Activated T-helper 2 cell treated with anti-CD3 and anti-CD28 coated beads, Interferon-gamma antibody, Interleukin-2, Interleukin-4, amounts not matched to agents 10 μg/mL and 5 μg/mL and 100 μg/mL, durations not matched to agents 14 hours and 24 hours and 36 hours (primary cell): ENCODE data around the gene OAS3. TPM values are rescaled to one million over a fixed set of nuclear protein-coding genes. Genes with fewer than 3 reads are reported as not detected.

Experiments
- DNase-seq: peaks from one replicate; pipeline ENCODE4 v3.0.0; 2021; ENCODE audit warnings: low spot score
- H3K27ac Mint-ChIP-seq: one replicate; pipeline ENCODE4 v1.8.0; 2021; ENCODE audit warnings: mixed read lengths
- H3K27me3 Mint-ChIP-seq: one replicate; pipeline ENCODE4 v1.8.0; 2021; ENCODE audit warnings: low read depth, mixed read lengths
- H3K36me3 Mint-ChIP-seq: one replicate; pipeline ENCODE4 v1.8.0; 2021; ENCODE audit warnings: low read depth, mixed read lengths
- H3K4me1 Mint-ChIP-seq: one replicate; pipeline ENCODE4 v1.8.0; 2021; ENCODE audit warnings: low read depth, mixed read lengths
- H3K4me3 Mint-ChIP-seq: one replicate; pipeline ENCODE4 v1.8.0; 2021; ENCODE audit warnings: low read depth, mild to moderate bottlenecking, moderate library complexity, mixed read lengths
- H3K9me3 Mint-ChIP-seq: one replicate; pipeline ENCODE4 v1.8.0; 2021; ENCODE audit warnings: mixed read lengths
- intact Hi-C: fragments of 100-400 bp; cut with micrococcal nuclease; formaldehyde crosslinking; loops from one replicate; pipeline ENCODE4 v1.15.1; 2023
- total RNA-seq: library from RNA; stranded (reverse); gene quantifications from 2 replicates; pipeline ENCODE4 v1.2.3, GENCODE V29; 2022

Gene OAS3
- total RNA-seq, result 27.2 and 29.6 TPM in 2 replicates

- DNase-seq, result peak; percentile 72
- Mint-ChIP-seq H3K4me1 (peaks cover 40% of the 10 kb centered on the region), H3K36me3 (peaks cover 15% of the 10 kb centered on the region), H3K27me3 (no peaks in the 10 kb centered on the region), H3K27ac (peak within 1 kb of the TSS; percentile 80), H3K9me3 (no peaks in the 10 kb centered on the region), H3K4me3 (peak within 1 kb of the TSS; percentile 80)
- intact Hi-C loops, result loop anchor here (1.0 to 2.0 kb wide), 2 partner anchors 37 to 40 kb away; partner anchors contain the start of gene OAS2
These were observed at the start of gene OAS3 for GRCh38 chr12:112937741-112938719. Gene OAS3, plus strand, starts transcription at chr12:112938474. Its CDS starts 57 bp downstream, at chr12:112938531.

GRCh38 chr12:112891093-112892024 lies 46.9 kb upstream of the OAS3 start:
- intact Hi-C loops, result no loop called here
- Mint-ChIP-seq H3K4me3 (no peak overlapping the region), H3K4me1 (no peaks in the 10 kb centered on the region), H3K27ac (no peak overlapping the region), H3K27me3 (peaks cover 5% of the 10 kb centered on the region), H3K36me3 (no peaks in the 10 kb centered on the region), H3K9me3 (no peaks in the 10 kb centered on the region)
- DNase-seq, result no peak

DNA sequence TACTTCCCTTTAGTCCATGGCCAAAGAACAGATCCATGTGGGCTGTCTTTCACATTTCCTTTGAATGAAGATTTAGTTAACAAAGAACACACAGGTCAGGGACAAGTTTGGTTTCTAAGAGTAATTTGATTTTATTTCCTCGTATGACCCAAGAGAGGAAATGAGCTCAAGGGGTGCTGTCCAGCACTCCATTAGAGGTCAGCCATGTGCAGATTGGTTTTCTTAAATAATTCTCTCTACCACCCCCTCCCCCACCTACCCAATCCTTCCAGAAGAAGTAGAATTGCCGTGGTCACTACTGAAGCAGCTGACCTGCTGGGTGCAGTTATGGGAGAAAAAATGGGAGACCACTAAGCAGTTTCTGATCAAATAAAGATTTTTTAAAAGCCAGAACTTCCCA lies 45.4 kb upstream of the OAS3 start:
- intact Hi-C loops, result no loop called here
- peaks cover 6% of the 10 kb centered on the region for H3K27me3 Mint-ChIP-seq
- no peak for DNase-seq
- H3K27ac Mint-ChIP-seq, result no peak overlapping the region
- H3K4me1 Mint-ChIP-seq, result no peaks in the 10 kb centered on the region
- H3K9me3 Mint-ChIP-seq, result no peaks in the 10 kb centered on the region
- H3K4me3 Mint-ChIP-seq, result no peak overlapping the region
- no peaks in the 10 kb centered on the region for H3K36me3 Mint-ChIP-seq

- H3K27ac Mint-ChIP-seq, result no peak overlapping the region
- H3K27me3 Mint-ChIP-seq, result peaks cover 13% of the 10 kb centered on the region
- DNase-seq, result no peak
- no peaks in the 10 kb centered on the region for H3K4me1 Mint-ChIP-seq
- no peaks in the 10 kb centered on the region for H3K36me3 Mint-ChIP-seq
- no peaks in the 10 kb centered on the region for H3K9me3 Mint-ChIP-seq
- H3K4me3 Mint-ChIP-seq, result no peak overlapping the region
- intact Hi-C loops, result no loop called here
These were observed 44.1 kb upstream of the OAS3 start for GRCh38 chr12:112894128-112894527.

DNA sequence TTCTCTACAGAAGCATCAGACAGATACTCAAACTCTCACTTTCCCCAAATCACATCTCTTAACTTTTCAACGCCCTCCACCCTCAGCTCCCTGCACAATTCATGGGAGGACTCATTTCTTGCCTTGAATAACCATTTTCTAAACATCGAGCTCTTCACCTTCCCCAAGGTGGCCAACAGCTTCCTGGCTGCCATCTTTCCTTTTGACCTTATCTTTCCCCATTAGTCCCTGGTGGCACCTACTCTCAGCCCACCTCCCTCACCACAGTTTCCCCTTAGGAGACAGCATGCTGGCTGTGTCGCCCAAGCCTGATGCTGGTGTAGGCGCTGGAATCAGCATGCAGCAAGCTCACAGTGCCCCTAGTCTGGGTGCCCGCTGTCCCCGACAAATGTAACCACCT lies 39.9 kb upstream of the OAS3 start:
- no peak for DNase-seq
- Mint-ChIP-seq H3K27me3 (peaks cover 13% of the 10 kb centered on the region), H3K36me3 (no peaks in the 10 kb centered on the region), H3K9me3 (no peaks in the 10 kb centered on the region), H3K4me3 (no peak overlapping the region), H3K27ac (no peak overlapping the region), H3K4me1 (peaks cover 16% of the 10 kb centered on the region)
- intact Hi-C loops, result no loop called here

DNA sequence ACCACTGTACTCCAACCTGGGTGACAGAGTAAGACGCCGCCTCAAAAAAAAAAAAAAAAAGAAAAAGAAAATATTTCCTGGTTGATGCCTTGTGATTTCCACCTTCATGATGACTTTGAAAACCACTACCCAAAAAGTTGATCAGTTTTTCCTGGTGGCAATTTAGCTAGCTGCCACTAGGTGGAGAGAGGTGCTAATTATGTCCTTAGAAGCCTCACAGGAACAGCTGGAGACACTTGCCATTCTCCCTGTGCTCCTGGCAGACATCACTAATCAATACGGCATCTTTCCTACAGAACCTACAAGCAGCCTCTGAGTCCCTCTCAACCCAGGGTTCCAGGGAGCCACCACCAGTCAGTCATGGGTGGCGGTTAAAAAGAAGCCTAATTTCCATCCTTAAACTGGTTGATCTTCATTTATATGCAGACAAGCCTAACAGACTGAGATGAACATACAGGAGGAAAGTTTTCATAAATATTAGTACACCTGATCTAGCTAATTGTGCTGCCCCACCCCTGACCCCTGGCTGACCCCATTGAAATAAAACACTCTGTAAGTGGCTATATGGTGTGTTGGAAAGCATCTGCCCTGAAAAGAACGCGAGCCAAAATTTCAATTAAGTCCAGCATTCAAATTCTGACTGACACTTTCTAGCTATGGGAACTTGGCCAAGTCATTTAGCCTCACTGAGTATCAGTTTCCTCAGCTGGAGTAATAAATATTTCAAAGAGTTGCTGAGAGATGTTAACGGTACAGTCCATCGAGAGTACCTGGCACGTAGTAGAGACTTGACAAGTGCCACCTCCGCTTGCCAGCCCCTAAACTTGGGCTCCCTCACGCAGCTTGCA lies 37.8 kb upstream of the OAS3 start:
- H3K4me1 Mint-ChIP-seq, result peaks cover 25% of the 10 kb centered on the region
- H3K9me3 Mint-ChIP-seq, result no peaks in the 10 kb centered on the region
- peaks cover 13% of the 10 kb centered on the region for H3K27me3 Mint-ChIP-seq
- intact Hi-C loops, result loop anchor here (2.0 to 10.0 kb wide), 3 partner anchors 38 to 234 kb away; partner anchors contain the start of genes OAS3 and RASAL1
- H3K4me3 Mint-ChIP-seq, result no peak overlapping the region
- peak; percentile 18 for DNase-seq
- no peak overlapping the region for H3K27ac Mint-ChIP-seq
- H3K36me3 Mint-ChIP-seq, result no peaks in the 10 kb centered on the region

- H3K9me3 Mint-ChIP-seq, result no peaks in the 10 kb centered on the region
- H3K27me3 Mint-ChIP-seq, result peaks cover 13% of the 10 kb centered on the region
- intact Hi-C loops, result loop anchor here (2.0 to 10.0 kb wide), 3 partner anchors 38 to 234 kb away; partner anchors contain the start of genes OAS3 and RASAL1
- no peak for DNase-seq
- H3K4me3 Mint-ChIP-seq, result no peak overlapping the region
- H3K36me3 Mint-ChIP-seq, result no peaks in the 10 kb centered on the region
- no peak overlapping the region for H3K27ac Mint-ChIP-seq
- peaks cover 25% of the 10 kb centered on the region for H3K4me1 Mint-ChIP-seq
These were observed 37.0 kb upstream of the OAS3 start for GRCh38 chr12:112901271-112901670.

DNA sequence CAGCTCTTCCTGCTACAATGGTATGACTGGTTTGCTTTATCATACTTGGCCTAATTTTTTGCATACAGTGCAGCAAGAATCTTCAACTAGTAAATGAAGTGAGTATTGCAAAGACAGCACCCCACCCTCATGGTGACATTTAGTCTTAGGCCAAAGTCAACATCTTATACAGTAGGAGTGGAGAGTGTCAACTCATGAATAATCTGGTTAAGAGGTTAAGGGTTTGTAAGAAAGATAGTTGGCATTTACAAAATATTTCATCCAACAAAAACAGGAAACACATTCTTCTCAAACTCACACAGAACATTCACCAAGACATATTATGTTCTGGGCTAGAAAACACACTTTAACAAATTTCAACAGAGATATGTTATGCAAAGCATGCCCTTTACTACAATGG lies 33.7 kb upstream of the OAS3 start:
- Mint-ChIP-seq H3K27me3 (no peaks in the 10 kb centered on the region), H3K4me1 (peaks cover 56% of the 10 kb centered on the region), H3K4me3 (peak overlapping the region; percentile 43), H3K9me3 (no peaks in the 10 kb centered on the region), H3K36me3 (peaks cover 10% of the 10 kb centered on the region), H3K27ac (peak overlapping the region; percentile 79)
- intact Hi-C loops, result loop anchor here (10.0 kb wide), 1 partner anchor 230 kb away; the partner anchor contains the start of gene RASAL1
- DNase-seq, result no peak

GRCh38 chr12:112905451-112906089 lies 32.7 kb upstream of the OAS3 start:
- Mint-ChIP-seq H3K27me3 (no peaks in the 10 kb centered on the region), H3K9me3 (peaks cover 4% of the 10 kb centered on the region), H3K4me3 (no peak overlapping the region), H3K4me1 (peaks cover 58% of the 10 kb centered on the region), H3K27ac (no peak overlapping the region), H3K36me3 (peaks cover 20% of the 10 kb centered on the region)
- intact Hi-C loops, result loop anchor here (10.0 kb wide), 1 partner anchor 229 kb away; the partner anchor contains the start of gene RASAL1
- no peak for DNase-seq

DNA sequence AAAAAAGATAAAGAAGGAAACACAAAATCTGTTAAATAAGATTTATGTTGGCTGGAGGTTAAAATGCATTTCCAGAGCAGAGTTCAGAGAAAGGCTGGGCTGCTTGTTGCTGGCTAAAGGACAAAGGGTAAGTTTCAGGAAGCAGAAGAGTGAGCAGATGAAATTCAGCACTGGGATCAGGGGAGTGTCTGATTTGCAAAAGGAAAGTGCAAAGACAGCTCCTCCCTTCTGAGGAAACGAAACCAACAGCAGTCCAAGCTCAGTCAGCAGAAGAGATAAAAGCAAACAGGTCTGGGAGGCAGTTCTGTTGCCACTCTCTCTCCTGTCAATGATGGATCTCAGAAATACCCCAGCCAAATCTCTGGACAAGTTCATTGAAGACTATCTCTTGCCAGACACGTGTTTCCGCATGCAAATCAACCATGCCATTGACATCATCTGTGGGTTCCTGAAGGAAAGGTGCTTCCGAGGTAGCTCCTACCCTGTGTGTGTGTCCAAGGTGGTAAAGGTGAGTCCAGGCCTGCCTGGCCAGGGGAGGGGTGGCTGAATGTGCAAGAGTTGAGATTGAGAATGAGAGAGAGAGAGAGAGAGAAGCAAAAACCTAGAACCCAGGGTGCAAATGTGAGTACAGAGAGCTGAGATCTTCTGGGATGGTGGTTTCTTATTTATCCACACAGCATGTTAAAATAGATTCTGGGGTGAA lies 31.4 kb upstream of the OAS3 start, which contains the start of gene OAS1:
Gene OAS1, plus strand, starts transcription at position 251 of the 703 bp plus-strand sequence. Its CDS starts 78 bp downstream, at position 329.
- Mint-ChIP-seq H3K36me3 (peaks cover 33% of the 10 kb centered on the region), H3K27ac (peak within 1 kb of the TSS; percentile 95), H3K4me3 (peak within 1 kb of the TSS; percentile 96), H3K27me3 (no peaks in the 10 kb centered on the region), H3K4me1 (peaks cover 54% of the 10 kb centered on the region), H3K9me3 (peaks cover 5% of the 10 kb centered on the region)
- intact Hi-C loops, result loop anchor here (10.0 kb wide), 1 partner anchor 228 kb away; the partner anchor contains the start of gene RASAL1
- peak; percentile 38 for DNase-seq
